ENCODE data around the gene RGL2. TPM values are rescaled to one million over a fixed set of nuclear protein-coding genes. Genes with fewer than 3 reads are reported as not detected.

Gene RGL2
- total RNA-seq, 1 donor from 2014 or later: 63.9 TPM

DNA sequence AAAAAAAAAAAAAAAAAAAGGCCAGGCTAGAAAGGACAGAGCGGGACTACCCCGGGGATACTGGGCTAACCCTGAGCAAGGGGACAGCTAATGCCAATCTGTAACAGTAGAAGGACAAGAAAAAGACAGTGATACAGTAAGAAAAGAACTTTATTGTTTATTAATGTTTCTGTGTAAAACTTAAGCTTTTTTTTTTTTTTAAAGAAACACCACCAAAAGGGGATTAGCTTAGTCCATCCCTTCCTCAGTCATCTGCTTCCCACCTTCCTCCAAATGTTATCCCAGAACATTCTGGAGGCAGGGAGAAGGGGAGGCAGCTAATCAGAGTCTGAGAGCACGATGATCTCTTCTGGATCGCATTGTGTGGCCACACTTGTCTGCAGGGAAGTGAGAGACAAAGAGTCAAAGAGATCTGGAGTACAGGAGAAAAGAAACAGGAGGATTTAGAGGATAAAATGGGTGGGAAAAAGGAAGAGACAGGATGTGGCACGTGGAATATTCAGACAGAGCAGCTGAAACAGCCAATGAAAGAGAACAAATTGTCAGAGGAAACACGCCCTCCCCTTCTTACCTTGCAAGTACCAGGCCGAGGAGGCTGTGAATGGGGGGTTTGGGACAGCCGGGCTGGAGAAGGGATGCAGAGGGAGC, 19.8 kb upstream of the RGL2 start:
- no peaks in the 10 kb centered on the region for H3K9me3 ChIP-seq
- intact Hi-C loops (cut with DNase I): loop anchor here (5.0 to 10.0 kb wide), 2 partner anchors 116 to 1654 kb away; partner anchors contain the start of genes C6orf47, CSNK2B, GPANK1 and HSD17B8
- peak overlapping the region; percentile 59 to 64 for H3K4me3 ChIP-seq
- H3K27me3 ChIP-seq: no peaks in the 10 kb centered on the region
- peaks cover 17 to 28% of the 10 kb centered on the region in 2 donors for H3K36me3 ChIP-seq
- no peak for DNase-seq (ENCODE audit: low spot score in 2 of 2)
- peak overlapping the region; percentile 75 to 93 for H3K27ac ChIP-seq
- H3K4me1 ChIP-seq: peaks cover 24 to 49% of the 10 kb centered on the region in 2 donors
- no peak for TF ChIP-seq CTCF (IDR thresholded peaks at IDR 0.05)

- intact Hi-C loops (cut with DNase I): loop anchor here (1.0 to 10.0 kb wide), 3 partner anchors 19 to 1653 kb away; partner anchors contain the start of genes C6orf47, CSNK2B, GPANK1 and HSD17B8
- H3K9me3 ChIP-seq: no peaks in the 10 kb centered on the region
- peaks cover 20 to 49% of the 10 kb centered on the region in 2 donors for H3K4me1 ChIP-seq
- H3K27me3 ChIP-seq: no peaks in the 10 kb centered on the region
- DNase-seq (ENCODE audit: low spot score in 2 of 2): peak; percentile 99 to 100
- peak within 1 kb of the TSS; percentile 75 to 93 for H3K27ac ChIP-seq
- peaks cover 17 to 28% of the 10 kb centered on the region in 2 donors for H3K36me3 ChIP-seq
- H3K4me3 ChIP-seq: peak within 1 kb of the TSS; percentile 59 to 64
- TF ChIP-seq CTCF (IDR thresholded peaks at IDR 0.05): no peak
Measured at GRCh38 chr6:33317669-33318425, 19.1 kb upstream of the RGL2 start, which contains the start of gene ZBTB22. ZBTB22 (minus strand) TSS chr6:33317744; CDS start chr6:33316916, 828 bp downstream.

- intact Hi-C loops (cut with DNase I): loop anchor here (1.0 to 10.0 kb wide), 3 partner anchors 18 to 1653 kb away; partner anchors contain the start of genes C6orf47, CSNK2B, GPANK1 and HSD17B8
- DNase-seq (ENCODE audit: low spot score in 2 of 2): no peak
- no peaks in the 10 kb centered on the region for H3K27me3 ChIP-seq
- peaks cover 20 to 52% of the 10 kb centered on the region in 2 donors for H3K4me1 ChIP-seq
- peak overlapping the region; percentile 75 to 93 for H3K27ac ChIP-seq
- no peak for TF ChIP-seq CTCF (IDR thresholded peaks at IDR 0.05)
- H3K9me3 ChIP-seq: no peaks in the 10 kb centered on the region
- H3K36me3 ChIP-seq: peaks cover 17 to 28% of the 10 kb centered on the region in 2 donors
- peak overlapping the region; percentile 59 to 64 for H3K4me3 ChIP-seq
Measured at GRCh38 chr6:33317419-33317668, 18.6 kb upstream of the RGL2 start.

DNA sequence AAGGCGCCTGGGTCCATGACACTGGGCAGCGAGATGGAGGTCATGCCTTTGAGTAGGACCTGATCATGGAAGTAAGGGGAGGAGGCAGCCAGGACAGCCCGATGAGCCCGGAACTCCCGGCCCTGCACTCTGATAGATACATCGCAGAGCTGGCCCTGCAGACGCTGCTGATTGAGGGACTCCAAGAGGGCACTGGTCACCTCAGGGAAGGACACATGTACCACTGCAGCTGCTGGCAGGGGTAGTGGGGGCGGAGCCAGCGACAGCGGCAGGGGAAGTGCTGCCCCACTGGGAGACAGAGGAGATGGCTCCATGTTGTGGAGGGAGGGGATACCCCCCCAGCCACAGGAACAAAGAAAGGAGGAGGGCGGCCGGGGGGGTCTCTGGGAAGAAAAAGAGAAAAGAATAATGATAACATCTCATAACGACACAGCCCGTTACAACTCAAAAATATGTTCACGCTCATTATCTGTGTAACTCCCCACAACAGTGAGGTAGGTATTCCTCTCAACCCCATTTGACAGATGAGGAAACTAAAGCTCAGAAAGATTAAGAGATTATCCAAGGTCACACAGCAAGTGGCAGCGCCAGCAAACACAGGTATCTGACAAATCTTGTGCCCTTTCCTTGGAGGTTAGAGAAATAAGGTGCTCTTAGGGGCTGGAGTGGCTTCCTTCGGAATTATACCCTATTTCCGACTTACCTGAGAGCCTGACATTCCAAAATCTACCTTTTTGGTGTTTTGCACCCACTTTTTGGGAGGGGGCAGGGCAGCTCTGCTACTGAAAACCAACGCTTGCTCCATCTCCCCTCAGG, 18.1 kb upstream of the RGL2 start:
- Histone ChIP-seq H3K4me3 (peak overlapping the region; percentile 59 to 64), H3K27ac (peak overlapping the region; percentile 75 to 93), H3K27me3 (no peaks in the 10 kb centered on the region), H3K36me3 (peaks cover 17 to 28% of the 10 kb centered on the region in 2 donors), H3K9me3 (no peaks in the 10 kb centered on the region), H3K4me1 (peaks cover 15 to 53% of the 10 kb centered on the region in 2 donors)
- TF ChIP-seq CTCF (IDR thresholded peaks at IDR 0.05): no peak
- DNase-seq (ENCODE audit: low spot score in 2 of 2): no peak
- intact Hi-C loops (cut with DNase I): loop anchor here (1.0 to 10.0 kb wide), 3 partner anchors 18 to 1652 kb away; partner anchors contain the start of genes C6orf47, CSNK2B, GPANK1 and HSD17B8
